Left hindlimb (tissue), 1 donor: ENCODE results near the gene KPNA1.

Experiments
- DNase-seq: peaks from one replicate; pipeline ENCODE4 v3.0.0-alpha.2; 2018

Gene KPNA1

GRCh38 chr3:122374034-122374433 lies 140.7 kb downstream of the KPNA1 start:
- DNase-seq, result no peak
